Measurements from ENCODE around the gene CYSLTR2.

Gene CYSLTR2

GRCh38 chr13:48653472-48653939 is at the start of gene CYSLTR2:
Gene CYSLTR2 (plus strand): TSS chr13:48653929. CDS start chr13:48706818, 52,889 bp downstream.
- Histone ChIP-seq H3K4me3 (no peak within 1 kb of the TSS), H3K27ac (no peak within 1 kb of the TSS), H3K9ac (ENCODE audit: insufficient read length) (no peak within 1 kb of the TSS), H3K36me3 (ENCODE audit: insufficient read depth, low read length) (no peaks in the 10 kb centered on the region), H3K9me3 (ENCODE audit: low read depth, low read length) (no peaks in the 10 kb centered on the region)
- peak; percentile 30 for DNase-seq (ENCODE audit: low read depth, low spot score)
- no peak for TF ChIP-seq EZH2 (IDR thresholded peaks at IDR 0.05)
- no peak for TF ChIP-seq FOXP2 (optimal IDR thresholded peaks at IDR 0.05; ENCODE audit: control extremely low read depth, extremely low read length, insufficient read depth)
- no peak for TF ChIP-seq POLR2AphosphoS5 (IDR thresholded peaks at IDR 0.05; ENCODE audit: borderline replicate concordance, low read depth, low read length)

- Histone ChIP-seq H3K4me3 (no peak overlapping the region), H3K9me3 (ENCODE audit: low read depth, low read length) (no peaks in the 10 kb centered on the region), H3K36me3 (ENCODE audit: insufficient read depth, low read length) (no peaks in the 10 kb centered on the region), H3K27ac (no peak overlapping the region), H3K9ac (ENCODE audit: insufficient read length) (no peak overlapping the region)
- TF ChIP-seq EZH2 (IDR thresholded peaks at IDR 0.05): no peak
- TF ChIP-seq FOXP2 (optimal IDR thresholded peaks at IDR 0.05; ENCODE audit: control extremely low read depth, extremely low read length, insufficient read depth): no peak
- TF ChIP-seq POLR2AphosphoS5 (IDR thresholded peaks at IDR 0.05; ENCODE audit: borderline replicate concordance, low read depth, low read length): no peak
- no peak for DNase-seq (ENCODE audit: low read depth, low spot score)
Observed at GRCh38 chr13:48615049-48615448, 38.7 kb upstream of the CYSLTR2 start.

- DNase-seq (ENCODE audit: low read depth, low spot score): no peak
- TF ChIP-seq EZH2 (IDR thresholded peaks at IDR 0.05) (no peak), FOXP2 (optimal IDR thresholded peaks at IDR 0.05; ENCODE audit: control extremely low read depth, extremely low read length, insufficient read depth) (no peak), POLR2AphosphoS5 (IDR thresholded peaks at IDR 0.05; ENCODE audit: borderline replicate concordance, low read depth, low read length) (no peak)
- Histone ChIP-seq H3K9me3 (ENCODE audit: low read depth, low read length) (no peaks in the 10 kb centered on the region), H3K9ac (ENCODE audit: insufficient read length) (no peak overlapping the region), H3K27ac (no peak overlapping the region), H3K36me3 (ENCODE audit: insufficient read depth, low read length) (no peaks in the 10 kb centered on the region), H3K4me3 (no peak overlapping the region)
Observed at GRCh38 chr13:48618937-48619336, 34.8 kb upstream of the CYSLTR2 start.

- no peak for TF ChIP-seq EZH2 (IDR thresholded peaks at IDR 0.05)
- no peak for TF ChIP-seq POLR2AphosphoS5 (IDR thresholded peaks at IDR 0.05; ENCODE audit: borderline replicate concordance, low read depth, low read length)
- TF ChIP-seq FOXP2 (optimal IDR thresholded peaks at IDR 0.05; ENCODE audit: control extremely low read depth, extremely low read length, insufficient read depth): no peak
- H3K9me3 ChIP-seq (ENCODE audit: low read depth, low read length): no peaks in the 10 kb centered on the region
- H3K9ac ChIP-seq (ENCODE audit: insufficient read length): no peak overlapping the region
- DNase-seq (ENCODE audit: low read depth, low spot score): no peak
- no peaks in the 10 kb centered on the region for H3K36me3 ChIP-seq (ENCODE audit: insufficient read depth, low read length)
- no peak overlapping the region for H3K4me3 ChIP-seq
- no peak overlapping the region for H3K27ac ChIP-seq
Observed at GRCh38 chr13:48621056-48621455, 32.7 kb upstream of the CYSLTR2 start.

GRCh38 chr13:48624016-48624415 is 29.7 kb upstream of the CYSLTR2 start:
- no peak overlapping the region for H3K27ac ChIP-seq
- no peak overlapping the region for H3K9ac ChIP-seq (ENCODE audit: insufficient read length)
- no peaks in the 10 kb centered on the region for H3K36me3 ChIP-seq (ENCODE audit: insufficient read depth, low read length)
- no peaks in the 10 kb centered on the region for H3K9me3 ChIP-seq (ENCODE audit: low read depth, low read length)
- TF ChIP-seq POLR2AphosphoS5 (IDR thresholded peaks at IDR 0.05; ENCODE audit: borderline replicate concordance, low read depth, low read length) (no peak), FOXP2 (optimal IDR thresholded peaks at IDR 0.05; ENCODE audit: control extremely low read depth, extremely low read length, insufficient read depth) (no peak), EZH2 (IDR thresholded peaks at IDR 0.05) (no peak)
- H3K4me3 ChIP-seq: no peak overlapping the region
- no peak for DNase-seq (ENCODE audit: low read depth, low spot score)

GRCh38 chr13:48624858-48625257 is 28.9 kb upstream of the CYSLTR2 start:
- DNase-seq (ENCODE audit: low read depth, low spot score): no peak
- H3K36me3 ChIP-seq (ENCODE audit: insufficient read depth, low read length): no peaks in the 10 kb centered on the region
- no peak for TF ChIP-seq EZH2 (IDR thresholded peaks at IDR 0.05)
- TF ChIP-seq FOXP2 (optimal IDR thresholded peaks at IDR 0.05; ENCODE audit: control extremely low read depth, extremely low read length, insufficient read depth): no peak
- no peak for TF ChIP-seq POLR2AphosphoS5 (IDR thresholded peaks at IDR 0.05; ENCODE audit: borderline replicate concordance, low read depth, low read length)
- no peak overlapping the region for H3K4me3 ChIP-seq
- no peaks in the 10 kb centered on the region for H3K9me3 ChIP-seq (ENCODE audit: low read depth, low read length)
- H3K27ac ChIP-seq: no peak overlapping the region
- H3K9ac ChIP-seq (ENCODE audit: insufficient read length): no peak overlapping the region

GRCh38 chr13:48625413-48626076 is 28.2 kb upstream of the CYSLTR2 start:
- no peak overlapping the region for H3K27ac ChIP-seq
- H3K4me3 ChIP-seq: no peak overlapping the region
- DNase-seq (ENCODE audit: low read depth, low spot score): no peak
- no peaks in the 10 kb centered on the region for H3K36me3 ChIP-seq (ENCODE audit: insufficient read depth, low read length)
- no peak overlapping the region for H3K9ac ChIP-seq (ENCODE audit: insufficient read length)
- no peak for TF ChIP-seq FOXP2 (optimal IDR thresholded peaks at IDR 0.05; ENCODE audit: control extremely low read depth, extremely low read length, insufficient read depth)
- no peak for TF ChIP-seq EZH2 (IDR thresholded peaks at IDR 0.05)
- TF ChIP-seq POLR2AphosphoS5 (IDR thresholded peaks at IDR 0.05; ENCODE audit: borderline replicate concordance, low read depth, low read length): no peak
- no peaks in the 10 kb centered on the region for H3K9me3 ChIP-seq (ENCODE audit: low read depth, low read length)

GRCh38 chr13:48626077-48626449 is 27.7 kb upstream of the CYSLTR2 start:
- H3K4me3 ChIP-seq: no peak overlapping the region
- no peaks in the 10 kb centered on the region for H3K36me3 ChIP-seq (ENCODE audit: insufficient read depth, low read length)
- no peaks in the 10 kb centered on the region for H3K9me3 ChIP-seq (ENCODE audit: low read depth, low read length)
- no peak overlapping the region for H3K27ac ChIP-seq
- TF ChIP-seq EZH2 (IDR thresholded peaks at IDR 0.05) (no peak), FOXP2 (optimal IDR thresholded peaks at IDR 0.05; ENCODE audit: control extremely low read depth, extremely low read length, insufficient read depth) (no peak), POLR2AphosphoS5 (IDR thresholded peaks at IDR 0.05; ENCODE audit: borderline replicate concordance, low read depth, low read length) (no peak)
- H3K9ac ChIP-seq (ENCODE audit: insufficient read length): no peak overlapping the region
- DNase-seq (ENCODE audit: low read depth, low spot score): no peak
